Pons (tissue), 1 donor: ENCODE measurements around the gene TRIM24.

Experiments
- DNase-seq: peaks from one replicate; pipeline ENCODE4 v3.0.0-alpha.2; 2016; ENCODE audit warnings: low spot score

The TRIM24 gene

DNA sequence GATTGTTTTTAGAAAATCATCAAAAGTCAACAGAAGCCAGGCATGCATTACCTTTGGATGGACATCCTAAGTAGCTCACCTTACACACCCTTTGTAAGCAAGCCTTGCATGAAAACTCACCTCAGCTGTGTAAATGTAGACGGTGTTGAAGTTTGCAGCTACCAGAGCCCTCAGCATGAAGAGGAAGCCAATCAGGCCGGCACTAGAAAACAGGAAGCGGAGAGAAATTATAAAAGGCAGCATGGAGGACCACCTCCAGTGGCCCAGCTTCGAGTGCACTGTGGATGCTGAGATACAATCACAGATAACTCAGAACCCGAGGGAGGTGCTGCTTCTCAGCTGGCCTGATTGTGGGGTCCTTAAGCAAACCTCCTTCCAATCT is 165.8 kb downstream of the TRIM24 start:
- DNase-seq: no peak

DNA sequence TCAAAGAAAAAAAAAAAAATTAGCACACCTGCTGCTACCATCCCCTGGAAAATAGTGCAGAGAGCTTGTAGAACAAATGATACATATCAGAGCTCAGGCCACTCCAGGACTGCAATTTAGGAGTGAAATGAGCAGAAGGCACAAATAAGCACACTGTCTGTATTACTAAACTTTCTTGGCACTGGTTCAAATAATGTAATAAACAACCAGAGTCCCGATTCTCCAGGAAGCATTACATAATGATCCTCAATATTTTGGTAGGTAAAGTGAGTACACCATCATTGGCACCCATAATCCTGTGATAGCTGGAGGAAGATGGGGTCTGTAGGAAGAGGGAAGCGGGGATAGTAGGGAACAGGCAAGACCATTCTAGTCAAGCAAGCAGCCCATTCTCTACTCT is 166.8 kb downstream of the TRIM24 start:
- no peak for DNase-seq

DNA sequence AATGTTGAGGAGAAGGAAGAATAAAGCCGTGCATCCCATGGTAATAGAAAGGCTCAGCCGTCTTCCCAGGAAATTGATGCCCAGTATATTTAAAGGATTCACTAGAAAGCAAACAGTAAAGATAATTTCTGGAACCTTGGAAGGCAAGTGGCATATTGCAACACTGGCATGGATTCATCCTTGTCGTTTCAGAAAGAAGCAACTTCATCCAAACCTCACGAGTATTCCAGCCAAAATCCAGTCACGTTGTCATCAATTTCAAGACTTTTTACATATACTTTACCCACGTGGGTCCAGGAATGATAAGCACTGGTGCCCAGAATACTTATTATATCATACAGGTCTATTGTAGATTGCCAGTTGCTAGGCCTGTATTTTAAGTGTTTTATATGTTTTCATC is 167.3 kb downstream of the TRIM24 start:
- no peak for DNase-seq

DNA sequence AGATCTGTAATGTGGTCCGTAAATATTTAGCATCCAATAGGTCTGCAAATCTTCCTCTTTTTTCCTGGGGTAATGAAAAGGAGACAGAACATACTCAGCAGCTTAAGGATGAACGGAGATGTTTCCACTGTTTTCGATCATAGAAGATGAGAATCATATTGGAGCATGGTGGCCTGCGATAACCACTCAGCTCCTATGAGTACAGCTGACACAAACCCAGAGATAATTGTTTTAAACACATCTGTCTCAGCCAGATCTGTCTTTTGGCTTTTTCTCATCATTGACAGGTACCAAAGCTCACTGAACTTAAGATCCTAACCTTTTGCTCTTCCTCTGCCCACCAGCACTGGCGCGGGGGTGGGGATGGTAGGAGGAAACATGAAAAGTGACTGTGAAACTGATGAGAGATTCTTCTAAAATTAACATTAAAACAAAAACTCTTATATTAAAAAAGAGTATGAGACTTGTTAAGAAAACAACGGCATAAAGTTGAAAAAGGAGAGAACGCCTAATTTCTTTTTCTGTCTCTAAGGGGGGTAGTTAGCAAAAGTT is 170.1 kb downstream of the TRIM24 start:
- DNase-seq: no peak

DNA sequence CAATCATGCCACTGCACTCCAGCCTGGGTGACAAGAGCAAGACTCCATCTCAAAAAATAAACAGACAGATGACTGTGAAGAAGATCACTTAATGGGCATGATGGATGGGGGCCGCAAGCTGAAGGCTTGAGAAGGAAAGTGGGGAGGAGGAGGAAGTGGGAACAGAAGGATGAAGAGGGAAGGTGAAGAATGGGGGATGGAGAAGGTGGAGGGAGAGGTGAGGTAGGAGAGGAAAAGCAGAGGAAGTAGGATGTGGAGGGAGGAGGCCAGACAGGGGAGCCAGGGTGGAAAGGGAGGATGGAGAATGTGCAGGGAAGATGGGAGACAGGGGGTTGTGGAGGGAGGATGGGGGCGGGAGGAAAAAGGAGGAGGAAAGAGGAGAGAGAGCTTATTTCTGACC is 172.3 kb downstream of the TRIM24 start:
- no peak for DNase-seq

DNA sequence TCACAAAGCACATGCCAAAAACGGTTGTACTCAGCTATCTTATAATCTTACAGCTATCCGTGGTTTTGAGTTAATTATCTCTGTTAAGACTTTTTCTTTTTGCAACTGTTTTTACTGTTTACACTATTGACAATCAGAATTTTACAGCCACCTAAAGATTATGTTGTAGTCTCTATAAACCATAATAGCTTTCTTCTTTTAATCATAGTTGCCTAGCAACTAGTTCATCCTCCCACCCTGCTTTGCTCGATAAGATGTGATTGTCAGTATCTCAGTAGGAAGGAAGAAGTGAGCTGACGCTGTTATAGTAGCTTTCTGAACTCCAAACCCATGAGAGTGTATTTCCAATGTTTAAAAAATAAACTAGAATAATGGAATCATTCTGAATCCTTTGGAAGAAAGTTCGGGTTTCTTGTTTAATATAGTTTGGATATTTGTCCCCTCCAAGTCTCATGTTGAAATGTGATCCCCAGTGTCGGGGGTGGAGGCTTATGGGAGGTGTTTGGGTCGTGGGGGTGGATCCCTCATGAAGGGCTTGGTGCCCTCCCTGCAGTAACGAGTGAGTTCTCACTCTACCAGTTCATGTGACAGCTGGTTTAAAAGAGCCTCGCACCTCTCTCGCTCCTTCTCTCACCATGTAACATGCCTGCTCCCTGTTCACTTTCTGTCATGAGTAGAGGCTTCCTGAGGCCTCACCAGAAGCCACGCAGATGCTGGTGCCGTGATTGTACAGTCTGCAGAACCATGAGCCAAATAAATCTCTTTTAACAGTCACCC is 173.0 kb downstream of the TRIM24 start:
- no peak for DNase-seq
